Right hindlimb (tissue), 1 donor: ENCODE measurements around the gene SLC28A1.
"Not testable (repeated sequence)": the region's sequence is repeated elsewhere in the genome, so short reads cannot be mapped to it uniquely, and the experiment has no call there.

ENCODE experiments used
- DNase-seq: peaks from one replicate; pipeline ENCODE4 v3.0.0-alpha.2; 2018

Gene SLC28A1, protein sequence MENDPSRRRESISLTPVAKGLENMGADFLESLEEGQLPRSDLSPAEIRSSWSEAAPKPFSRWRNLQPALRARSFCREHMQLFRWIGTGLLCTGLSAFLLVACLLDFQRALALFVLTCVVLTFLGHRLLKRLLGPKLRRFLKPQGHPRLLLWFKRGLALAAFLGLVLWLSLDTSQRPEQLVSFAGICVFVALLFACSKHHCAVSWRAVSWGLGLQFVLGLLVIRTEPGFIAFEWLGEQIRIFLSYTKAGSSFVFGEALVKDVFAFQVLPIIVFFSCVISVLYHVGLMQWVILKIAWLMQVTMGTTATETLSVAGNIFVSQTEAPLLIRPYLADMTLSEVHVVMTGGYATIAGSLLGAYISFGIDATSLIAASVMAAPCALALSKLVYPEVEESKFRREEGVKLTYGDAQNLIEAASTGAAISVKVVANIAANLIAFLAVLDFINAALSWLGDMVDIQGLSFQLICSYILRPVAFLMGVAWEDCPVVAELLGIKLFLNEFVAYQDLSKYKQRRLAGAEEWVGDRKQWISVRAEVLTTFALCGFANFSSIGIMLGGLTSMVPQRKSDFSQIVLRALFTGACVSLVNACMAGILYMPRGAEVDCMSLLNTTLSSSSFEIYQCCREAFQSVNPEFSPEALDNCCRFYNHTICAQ

DNA sequence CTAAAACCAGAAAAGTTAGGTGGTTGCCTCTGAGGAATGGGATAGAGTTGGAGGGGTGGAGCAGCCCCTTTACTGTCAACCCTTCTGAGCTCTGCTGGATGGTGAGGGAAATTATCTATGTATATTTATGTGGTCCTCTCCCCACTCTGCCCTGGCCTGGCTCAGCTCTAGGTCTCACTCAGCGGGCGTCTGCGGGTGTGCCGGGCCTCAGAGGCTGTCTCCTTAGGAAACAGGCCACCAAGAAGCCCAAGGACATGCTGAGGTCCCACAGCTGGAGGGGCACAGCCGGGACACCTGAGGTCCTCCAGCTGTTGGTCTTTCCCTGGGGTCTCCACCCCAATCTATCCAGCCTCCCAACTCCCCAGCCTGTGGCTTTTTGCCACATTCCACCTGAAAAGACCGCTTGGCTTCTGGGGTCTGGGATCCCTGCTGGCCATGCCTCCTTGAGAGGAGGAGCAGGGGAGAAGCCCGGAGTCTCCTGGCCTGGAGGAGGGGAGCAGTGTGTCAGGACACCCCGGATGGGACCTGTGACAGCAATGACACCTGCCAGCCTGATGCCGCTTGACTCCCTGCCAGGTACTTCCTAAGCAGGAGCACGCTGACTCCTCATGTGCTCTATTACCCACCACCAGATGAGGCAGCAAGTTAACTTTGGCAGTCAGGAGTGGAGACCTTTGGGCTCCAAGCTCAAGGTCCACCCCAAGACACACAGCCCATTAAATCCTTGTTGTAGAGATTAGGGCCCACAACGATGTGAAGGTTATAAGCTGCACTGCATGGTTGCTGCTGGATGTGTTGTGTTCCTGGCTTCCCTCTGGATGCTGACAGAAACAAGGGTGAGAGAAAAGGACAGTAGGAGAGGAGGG is at the start of gene SLC28A1:
Gene SLC28A1 (plus strand): TSS at position 747 of the 866 bp plus-strand sequence. CDS start 3,099 bp downstream, outside the sequence.
- no peak for DNase-seq

GRCh38 chr15:84834969-84835368 is 49.5 kb upstream of the SLC28A1 start:
- DNase-seq = no peak

- no peak for DNase-seq
These were observed 48.7 kb upstream of the SLC28A1 start for GRCh38 chr15:84835661-84836337.

DNA sequence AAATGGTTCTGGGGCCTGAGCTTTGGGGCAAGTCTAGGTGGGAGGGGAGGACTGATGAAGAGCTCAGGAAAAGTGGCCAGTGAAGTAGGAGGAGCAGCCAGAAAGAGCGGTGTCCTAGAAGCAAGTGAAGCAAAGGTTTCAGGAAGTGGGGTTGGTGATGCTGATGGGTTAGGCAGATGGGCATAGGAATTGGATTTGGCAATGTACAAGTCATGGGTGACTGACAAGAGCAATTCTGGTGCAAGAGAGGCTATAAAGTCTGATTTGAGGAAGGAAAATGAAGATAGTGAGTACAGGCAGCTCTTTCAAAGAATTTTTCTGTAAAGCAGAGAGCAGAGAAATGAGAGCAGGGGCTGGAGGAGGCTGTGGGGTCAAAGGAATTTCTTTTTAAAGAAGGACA is 47.6 kb upstream of the SLC28A1 start:
- no peak for DNase-seq

GRCh38 chr15:84839714-84840113 is 44.7 kb upstream of the SLC28A1 start:
- no peak for DNase-seq

- DNase-seq = no peak
These were observed 44.2 kb upstream of the SLC28A1 start for GRCh38 chr15:84840255-84840654.

DNA sequence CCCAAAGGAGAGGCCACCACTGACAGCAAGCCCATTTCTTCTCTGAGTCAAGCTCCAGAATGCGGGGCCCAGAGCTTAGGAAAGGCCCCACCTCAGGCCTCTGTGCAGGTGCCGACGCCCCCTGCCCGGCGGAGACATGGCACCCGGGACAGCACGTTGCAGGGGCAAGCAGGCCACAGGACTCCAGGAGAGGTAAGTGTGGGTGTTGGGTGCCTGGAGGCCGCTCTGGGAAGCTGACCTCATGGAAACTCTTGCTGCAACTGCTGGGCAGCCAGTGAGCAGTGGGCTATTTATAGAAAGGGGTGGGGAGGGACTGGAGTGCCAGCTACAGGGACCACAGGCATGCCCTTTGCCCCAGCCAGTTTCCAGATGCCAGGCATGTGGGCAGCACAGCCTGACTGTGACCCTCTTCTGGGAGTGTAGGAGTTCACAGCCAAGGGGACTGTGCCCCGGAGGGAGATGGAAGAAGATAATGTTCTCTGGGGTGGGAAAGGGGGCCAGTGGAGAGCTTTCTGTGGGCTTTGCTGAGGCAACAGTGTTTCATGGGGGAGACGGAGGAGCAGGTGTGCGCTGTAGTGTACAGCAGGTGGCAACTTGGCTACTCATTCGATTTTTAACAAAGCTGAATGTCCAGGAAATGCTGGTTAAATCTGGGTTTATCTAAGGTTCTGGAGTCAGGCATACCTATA is 43.6 kb upstream of the SLC28A1 start:
- DNase-seq = peak; percentile 71

GRCh38 chr15:84842781-84843180 is 41.7 kb upstream of the SLC28A1 start:
- DNase-seq = no peak

DNA sequence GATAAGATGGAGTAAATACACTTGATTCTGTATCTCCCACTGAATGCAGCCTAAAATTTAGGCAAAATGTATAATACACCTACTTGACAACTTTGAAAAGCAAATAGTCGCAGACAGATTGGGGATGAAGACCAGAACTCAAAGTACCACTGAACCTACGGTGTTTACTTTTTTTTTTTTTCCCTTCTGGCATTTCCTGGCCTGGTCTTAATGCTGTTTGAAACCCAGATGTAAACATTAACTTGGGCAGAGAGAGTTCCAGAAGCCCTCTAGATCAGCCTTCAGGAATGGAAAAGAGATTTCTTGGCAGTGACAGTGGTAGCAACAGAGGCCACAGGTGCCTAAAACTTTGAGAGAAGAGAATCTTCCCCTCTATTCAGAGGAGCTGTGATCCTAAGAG is 39.5 kb upstream of the SLC28A1 start:
- no peak for DNase-seq

DNA sequence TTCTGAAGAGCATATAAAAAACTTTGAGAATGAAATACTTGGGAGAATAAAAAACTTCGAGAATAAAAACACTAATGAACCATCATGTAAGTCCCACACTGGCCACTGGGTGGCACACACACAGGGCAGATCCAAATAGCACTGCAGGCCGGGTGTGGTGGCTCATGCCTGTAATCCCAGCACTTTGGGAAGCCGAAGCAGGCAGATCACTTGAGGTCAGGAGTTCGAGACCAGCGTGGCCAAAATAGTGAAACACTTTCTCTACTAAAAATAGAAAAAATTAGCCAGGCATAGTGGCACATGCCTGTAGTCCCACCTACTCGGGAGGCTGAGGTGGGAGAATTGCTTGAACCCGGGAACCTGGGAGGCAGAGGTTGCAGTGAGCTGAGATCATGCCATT is 38.8 kb upstream of the SLC28A1 start:
- DNase-seq = not testable (repeated sequence)

DNA sequence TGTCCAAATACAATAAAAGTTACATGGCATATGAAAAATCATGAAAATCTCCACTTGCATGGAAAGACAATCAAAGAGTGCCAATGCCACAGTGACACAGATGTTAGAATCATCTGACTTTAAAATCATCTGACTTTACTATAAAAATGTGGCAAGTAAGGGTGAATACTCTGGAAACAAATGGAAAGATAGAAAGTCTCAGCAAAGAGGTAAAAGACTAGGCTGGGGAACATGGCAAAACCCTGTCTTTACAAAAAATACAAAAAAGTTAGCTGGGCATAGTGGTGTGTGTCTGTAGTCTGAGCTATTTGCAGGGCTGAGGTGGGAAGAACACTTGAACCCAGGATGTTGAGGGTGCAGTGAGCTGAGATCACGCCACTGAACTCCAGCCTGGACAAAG is 38.2 kb upstream of the SLC28A1 start:
- no peak for DNase-seq

GRCh38 chr15:84847382-84847781 is 37.1 kb upstream of the SLC28A1 start:
- DNase-seq = no peak

- no peak for DNase-seq
These were observed 32.2 kb upstream of the SLC28A1 start for GRCh38 chr15:84852212-84852611.

DNA sequence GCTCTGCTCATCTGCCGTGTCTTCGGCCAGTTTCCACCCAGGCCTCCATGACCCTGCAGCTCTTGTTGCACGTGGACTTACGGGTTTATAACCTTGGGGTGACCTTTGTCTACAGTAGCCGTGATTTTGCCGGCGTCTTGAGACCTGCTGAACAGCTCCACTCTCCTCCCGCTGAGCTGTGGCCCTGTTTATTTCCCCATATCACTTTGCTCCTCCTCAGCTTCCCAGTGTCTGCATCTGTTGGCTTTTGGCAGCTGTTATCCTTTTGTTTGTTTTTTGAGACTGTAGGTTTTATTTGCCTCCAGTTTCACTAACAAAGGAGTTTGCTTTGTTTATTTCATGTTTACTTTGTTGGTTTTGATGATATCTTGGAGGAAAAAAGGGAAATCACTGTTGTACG is 29.3 kb upstream of the SLC28A1 start:
- no peak for DNase-seq

- no peak for DNase-seq
These were observed 28.7 kb upstream of the SLC28A1 start for GRCh38 chr15:84855765-84856164.

DNA sequence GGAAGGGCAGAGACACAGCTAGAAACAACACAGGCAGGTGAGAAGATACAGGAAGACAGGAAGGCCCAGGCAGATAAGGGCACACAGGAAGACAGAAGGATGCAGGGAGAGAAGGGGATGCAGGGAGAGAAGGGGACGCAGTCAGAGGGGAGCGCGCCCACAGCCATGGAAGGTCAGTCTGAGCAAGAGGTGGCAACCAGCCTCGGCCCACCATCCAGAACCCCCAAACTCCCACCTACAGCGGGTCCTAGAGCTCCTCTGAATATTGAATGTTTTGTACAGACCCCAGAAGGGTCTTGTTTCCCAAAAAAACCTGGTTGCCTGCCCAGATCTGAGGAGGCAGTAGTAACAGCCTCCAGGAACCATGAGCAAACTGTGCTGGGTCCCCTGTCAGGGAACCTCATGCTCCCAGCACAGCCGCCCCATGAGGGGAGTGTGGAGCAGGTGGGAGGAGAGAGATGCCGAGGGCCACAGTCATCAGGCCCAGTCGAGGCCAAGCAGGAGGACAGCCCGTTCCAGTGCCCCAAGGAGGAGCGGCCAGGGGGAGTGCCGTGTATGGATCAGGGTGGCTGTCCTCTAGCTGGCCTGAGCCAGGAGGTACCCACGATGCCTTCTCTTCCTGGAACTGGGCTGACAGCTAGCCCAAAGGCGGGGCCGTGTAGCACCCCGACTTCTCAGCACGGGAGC is 27.6 kb upstream of the SLC28A1 start:
- no peak for DNase-seq

DNA sequence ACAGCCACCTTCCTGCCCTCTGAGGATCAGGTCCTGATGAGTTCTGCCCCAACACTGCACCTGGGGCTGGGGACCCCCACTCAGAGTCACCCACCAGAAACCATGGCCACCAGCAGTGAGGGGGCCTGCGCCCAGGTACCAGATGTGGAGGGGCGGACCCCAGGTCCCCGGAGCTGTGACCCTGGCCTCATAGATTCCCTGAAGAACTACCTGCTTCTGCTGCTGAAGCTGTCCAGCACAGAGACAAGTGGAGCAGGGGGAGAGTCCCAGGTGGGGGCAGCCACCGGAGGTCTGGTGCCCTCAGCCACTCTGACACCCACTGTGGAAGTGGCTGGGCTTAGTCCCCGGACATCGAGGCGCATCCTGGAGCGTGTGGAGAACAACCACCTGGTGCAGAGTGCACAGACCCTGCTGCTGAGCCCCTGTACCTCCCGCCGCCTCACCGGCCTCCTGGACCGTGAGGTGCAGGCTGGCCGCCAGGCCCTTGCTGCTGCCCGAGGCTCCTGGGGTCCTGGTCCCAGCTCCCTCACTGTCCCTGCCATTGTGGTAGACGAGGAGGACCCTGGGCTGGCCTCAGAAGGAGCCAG is 27.0 kb upstream of the SLC28A1 start:
- DNase-seq = no peak

DNA sequence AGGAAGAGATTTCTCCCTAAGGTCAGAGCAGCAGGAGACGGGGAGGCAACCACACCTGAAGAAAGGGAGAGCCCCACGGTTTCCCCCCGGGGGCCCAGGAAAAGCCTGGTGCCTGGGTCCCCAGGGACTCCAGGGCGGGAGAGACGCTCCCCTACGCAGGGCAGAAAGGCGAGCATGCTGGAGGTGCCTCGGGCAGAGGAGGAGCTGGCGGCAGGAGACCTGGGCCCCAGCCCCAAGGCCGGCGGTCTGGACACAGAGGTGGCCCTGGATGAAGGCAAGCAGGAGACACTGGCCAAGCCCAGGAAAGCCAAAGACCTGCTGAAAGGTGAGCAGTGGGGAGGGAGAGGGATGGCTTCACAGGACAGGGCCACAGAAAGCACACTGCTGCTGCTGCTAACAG is 26.2 kb upstream of the SLC28A1 start:
- no peak for DNase-seq

DNA sequence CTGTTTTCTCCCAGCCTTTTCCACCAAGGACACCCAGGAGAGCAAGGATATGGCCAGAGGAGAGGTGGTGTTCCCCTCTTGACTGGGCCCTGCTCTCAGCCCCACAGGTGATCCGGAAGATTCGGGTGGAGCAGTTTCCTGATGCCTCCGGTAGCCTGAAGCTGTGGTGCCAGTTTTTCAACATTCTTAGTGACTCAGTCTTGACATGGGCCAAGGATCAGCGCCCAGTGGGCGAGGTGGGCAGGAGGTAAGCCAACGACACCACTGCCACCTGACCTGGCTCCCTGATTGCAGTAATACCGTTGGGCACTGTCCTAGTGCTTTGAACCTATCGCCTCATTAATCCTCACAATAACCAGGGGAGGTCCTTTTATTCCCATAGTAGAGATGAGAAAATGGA is 25.3 kb upstream of the SLC28A1 start:
- DNase-seq = no peak

DNA sequence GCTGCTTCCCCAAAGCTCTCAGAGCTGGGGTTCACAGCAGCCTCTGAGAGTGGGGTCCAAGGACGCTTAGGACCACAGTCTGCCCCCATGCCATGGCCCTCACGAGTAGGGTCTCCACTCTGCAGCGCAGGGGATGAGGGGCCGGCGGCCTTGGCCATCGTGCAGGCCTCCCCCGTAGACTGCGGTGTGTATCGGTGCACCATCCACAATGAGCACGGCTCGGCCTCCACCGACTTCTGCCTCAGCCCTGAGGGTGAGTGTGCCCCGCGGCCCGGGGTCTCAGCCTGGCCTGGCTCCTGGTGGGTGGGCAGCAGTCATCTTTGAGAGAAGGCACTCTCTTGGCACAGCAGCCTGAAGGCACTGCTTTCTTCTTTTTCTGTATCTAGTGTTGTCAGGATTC is 24.8 kb upstream of the SLC28A1 start:
- no peak for DNase-seq

DNA sequence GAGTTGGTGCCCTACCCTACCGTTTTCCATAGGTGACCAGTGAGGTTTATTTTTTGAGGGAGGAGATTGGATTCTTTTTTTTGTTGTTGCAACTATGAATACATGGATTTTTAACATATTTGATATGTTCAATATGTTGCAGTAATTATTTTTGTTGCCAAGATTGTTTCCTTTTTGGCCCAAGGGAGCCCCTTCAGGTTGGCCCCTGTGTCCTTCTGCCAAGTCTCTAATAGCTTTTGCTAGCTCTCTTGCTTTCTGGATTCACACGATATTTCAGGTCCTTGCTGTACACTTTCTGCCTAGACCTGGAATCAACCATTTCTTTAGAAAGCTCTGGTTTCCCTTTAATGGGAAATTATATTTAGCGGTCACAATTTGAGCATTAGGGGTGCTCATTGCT is 22.7 kb upstream of the SLC28A1 start:
- no peak for DNase-seq
